ENCODE results near the gene TRIM37. TPM values are rescaled to one million over a fixed set of nuclear protein-coding genes. Genes with fewer than 3 reads are reported as not detected.
A peak's percentile ranks its signal among the peaks of the same experiment; 100 is the strongest.
"Not testable (repeated sequence)": the region's sequence is repeated elsewhere in the genome, so short reads cannot be mapped to it uniquely, and the experiment has no call there.

The TRIM37 gene
- total RNA-seq, 1 experiment from 2014 or later = 40.4 TPM

DNA sequence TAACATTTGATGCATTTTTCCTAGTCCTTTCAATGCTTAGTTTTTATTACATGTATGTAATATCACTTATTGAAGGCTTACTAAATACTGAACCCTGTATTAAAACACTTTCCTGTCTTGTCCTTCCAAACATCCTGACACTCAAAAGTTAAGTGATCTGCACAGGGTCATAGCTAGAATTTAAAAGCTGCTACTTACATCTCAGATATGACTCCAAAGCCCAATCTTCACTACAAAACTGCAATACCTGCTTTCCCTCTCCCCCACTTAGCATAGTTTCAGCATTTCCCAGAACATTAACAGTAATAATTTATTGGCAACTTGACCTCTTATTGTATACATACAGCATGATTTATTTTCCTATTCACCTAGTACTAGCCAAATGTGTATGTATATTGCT, 4.3 kb upstream of the TRIM37 start:
- no peak for DNase-seq (ENCODE audit: low read depth)

DNA sequence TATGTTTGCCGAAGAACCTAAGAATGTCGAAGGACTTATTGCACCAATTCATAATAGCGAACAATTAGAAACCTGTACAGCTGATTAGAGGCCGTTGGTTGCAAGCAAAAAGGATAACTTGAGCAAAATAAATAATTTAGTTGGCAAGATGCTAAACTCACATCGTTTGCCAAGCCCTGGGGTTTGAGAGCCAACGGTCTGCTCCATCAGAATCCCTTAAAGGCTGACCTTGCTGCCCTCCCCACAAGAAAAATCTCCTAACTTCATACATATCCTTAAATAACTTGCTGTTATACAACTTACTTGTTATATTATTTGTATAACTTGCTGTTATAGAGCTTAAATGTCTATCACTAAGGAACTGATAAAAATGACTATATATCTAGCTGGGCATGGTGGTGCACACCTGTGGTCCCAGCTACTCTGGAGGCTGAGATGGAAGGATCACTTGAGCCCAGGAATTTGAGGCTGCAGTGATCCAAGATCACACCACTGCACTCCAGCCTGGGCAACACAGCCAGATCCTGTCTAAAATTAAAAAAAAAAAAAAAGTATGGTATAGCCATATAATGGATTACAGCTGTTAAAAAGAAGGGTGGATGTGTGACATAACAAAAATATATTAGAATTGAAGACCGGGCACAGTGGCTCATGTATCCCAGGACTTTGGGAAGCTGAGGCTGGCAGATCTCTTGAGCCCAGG, 1.9 kb upstream of the TRIM37 start:
- DNase-seq (ENCODE audit: low read depth) = no peak

DNA sequence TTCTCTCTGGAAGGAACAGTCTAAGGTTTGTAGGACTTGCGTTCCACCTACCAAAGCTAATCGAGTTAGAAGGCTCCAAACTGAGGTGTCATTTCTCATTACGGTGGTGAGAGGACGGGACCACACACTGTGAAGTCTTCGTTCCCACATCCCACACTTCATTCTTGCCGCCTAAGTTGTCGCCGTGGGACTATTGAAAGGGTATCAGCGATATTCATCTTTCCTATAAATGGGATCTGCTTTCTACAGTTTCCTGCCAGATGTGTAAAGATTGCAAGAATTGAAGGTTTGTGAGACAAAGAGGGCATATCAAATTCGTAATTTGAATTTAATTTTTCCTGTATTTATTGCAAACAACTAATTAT, 608 bp upstream of the TRIM37 start:
- DNase-seq (ENCODE audit: low read depth) = no peak

DNA sequence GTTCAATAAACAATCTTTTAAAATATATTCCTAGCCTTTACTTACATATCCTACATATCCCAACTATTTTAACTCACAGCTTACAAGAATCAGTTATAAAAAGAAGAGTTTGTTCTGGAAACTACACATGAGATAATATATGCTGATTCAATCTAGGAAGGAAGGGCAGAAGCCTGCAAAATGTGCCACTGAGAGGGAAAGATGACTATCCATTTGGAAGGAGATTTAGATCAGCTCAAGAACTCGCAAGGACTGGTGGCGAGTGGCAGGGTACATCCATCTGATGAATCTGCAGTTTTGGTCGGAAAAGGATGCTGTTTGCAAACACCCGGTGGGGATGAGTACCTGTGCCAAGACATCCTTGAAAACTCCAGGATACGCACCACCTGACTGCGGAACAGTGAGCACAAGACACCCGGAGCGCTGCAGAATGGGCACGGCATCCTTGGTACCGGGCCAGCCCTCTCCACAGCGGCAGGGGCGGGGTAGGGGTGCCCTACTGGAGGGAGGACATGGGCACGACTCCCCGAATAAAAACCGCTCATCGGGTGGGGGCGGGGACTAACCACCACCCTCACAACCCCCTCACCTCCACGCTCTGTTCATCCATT, 723 bp downstream of the TRIM37 start:
- DNase-seq (ENCODE audit: low read depth) = peak; percentile 55

DNA sequence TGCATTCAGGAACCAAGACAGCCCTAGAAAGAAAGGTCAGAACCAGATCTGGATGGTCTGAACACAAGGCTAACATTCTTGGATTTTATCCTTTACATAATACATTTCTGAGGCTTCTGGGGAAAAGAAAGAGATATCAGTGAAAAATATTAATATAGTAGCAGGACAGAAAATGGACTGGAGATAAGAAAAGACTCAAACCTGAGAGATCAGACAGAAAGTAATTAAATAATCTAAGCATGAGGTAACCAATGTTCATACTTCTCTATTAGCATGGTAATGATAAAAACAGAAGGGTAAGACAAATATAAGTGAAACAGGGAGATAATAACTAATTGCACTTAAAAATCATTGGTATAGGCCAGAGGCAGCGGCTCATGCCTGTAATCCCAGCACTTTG, 5.5 kb downstream of the TRIM37 start:
- DNase-seq (ENCODE audit: low read depth) = no peak

DNA sequence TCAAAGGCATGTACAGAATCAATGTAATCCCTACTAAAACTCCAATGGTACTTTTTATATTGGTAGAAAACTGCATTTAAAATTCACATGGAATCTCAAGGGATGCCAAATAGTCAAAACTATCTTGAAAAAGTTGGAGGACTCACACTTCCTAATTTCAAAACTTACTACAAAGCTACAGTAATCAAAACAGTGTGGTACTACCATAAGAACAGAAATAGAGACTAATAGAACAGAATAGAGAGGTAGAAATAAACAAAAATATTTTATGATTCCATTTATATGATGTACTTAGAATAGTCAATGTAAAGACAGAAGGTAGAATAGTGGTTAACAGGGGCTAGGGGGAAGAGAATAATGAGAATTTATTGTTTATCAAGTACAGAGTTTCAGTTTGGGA, 8.8 kb downstream of the TRIM37 start:
- DNase-seq (ENCODE audit: low read depth) = no peak

DNA sequence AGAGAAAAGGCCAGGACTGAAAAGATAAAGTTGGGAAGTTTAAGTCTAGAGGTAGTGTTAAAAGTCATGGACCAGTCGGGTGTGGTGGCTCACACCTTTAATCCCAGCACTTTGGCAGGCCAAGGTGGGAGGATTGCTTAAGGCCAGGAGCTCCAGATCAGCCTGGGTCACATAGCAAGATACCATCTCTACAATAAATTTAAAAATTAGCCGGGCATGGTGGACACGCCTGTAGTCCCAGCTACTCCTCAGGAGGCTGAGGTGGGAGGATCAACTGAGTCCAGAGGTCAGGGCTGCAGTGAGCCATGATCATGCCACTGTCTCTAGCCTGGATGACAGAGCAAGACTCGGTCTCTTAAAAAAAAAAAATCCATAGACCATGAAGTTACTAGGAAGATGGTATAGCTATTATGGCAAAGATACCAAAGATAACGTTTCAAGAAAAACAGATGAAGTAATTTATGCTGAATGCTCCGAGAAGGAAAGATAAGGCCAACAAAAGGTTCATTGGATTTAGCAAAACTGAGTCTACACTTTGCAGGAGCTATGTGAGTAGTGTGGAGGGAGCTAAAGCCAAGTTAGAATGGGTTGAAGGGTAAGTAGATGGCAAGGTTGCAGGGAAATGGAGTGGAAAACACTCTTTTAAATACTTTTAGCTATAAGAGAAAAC, 11.7 kb downstream of the TRIM37 start:
- DNase-seq (ENCODE audit: low read depth) = no peak

DNA sequence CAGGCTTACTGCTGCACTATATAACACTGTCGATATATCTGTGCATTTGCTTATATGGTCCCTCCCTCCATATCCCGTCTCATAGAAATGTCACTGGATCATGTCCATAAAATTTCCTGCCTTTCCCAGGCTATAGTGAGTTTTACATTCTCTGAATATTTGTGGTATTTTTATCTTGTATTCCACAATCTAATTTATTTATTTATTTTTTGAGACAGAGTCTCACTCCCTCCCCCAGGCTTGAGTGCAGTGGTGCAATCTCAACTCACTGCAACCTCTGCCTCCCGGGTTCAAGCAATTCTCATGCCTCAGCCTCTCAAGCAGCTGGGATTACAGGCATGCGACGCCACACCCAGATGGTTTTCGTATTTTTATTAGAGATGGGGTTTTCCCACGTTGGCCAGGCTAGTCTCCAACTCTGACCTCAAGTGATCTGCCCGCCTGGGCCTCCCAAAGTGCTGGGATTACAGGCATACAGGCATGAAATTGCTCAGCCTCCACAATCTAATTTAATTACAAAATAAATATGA, 12.9 kb downstream of the TRIM37 start:
- peak; percentile 91 for DNase-seq (ENCODE audit: low read depth)

DNA sequence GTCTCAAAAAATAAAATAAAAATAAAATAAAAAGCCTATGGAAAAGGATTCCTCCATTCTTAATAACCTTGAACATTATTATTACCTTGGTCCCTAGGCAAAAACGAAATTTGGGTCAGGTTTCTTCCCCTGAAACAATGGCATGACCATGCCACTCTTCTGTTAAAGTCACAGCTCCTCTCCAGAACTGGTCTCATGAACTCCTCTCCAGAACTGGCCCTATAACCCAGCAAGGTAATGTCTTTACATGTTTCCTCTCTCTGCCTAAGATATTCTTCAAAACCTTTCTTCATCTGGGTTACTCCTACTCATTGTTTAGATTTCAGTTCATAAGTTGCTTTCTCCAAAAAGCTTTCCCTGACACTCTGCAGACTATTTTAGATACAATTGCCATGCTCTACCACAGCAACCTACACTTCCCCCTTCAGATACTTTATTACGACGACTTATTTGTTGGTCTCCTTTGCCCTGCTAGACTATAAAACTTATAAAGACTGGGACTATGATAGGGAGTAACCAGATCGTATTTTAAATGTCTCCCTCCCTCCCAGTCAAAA, 13.5 kb downstream of the TRIM37 start:
- no peak for DNase-seq (ENCODE audit: low read depth)

DNA sequence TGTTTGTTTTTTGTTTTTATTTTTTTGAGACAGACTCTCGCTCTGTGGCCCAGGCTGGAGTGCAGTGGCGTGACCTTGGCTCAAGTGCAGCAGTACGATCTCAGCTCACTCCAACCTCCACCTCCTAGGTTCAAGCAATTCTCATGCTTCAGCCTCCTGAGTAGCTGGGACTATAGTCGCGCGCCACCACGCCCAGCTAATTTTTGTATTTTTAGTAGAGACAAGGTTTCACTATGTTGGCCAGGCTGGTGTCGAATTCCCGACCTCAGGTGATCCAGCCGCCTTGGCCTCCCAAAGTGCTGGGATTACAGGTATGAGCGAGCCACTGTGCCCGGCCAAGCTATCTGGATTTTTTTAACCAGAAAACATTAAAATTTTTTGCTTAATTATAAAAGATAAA, 16.1 kb downstream of the TRIM37 start:
- DNase-seq (ENCODE audit: low read depth) = not testable (repeated sequence)

DNA sequence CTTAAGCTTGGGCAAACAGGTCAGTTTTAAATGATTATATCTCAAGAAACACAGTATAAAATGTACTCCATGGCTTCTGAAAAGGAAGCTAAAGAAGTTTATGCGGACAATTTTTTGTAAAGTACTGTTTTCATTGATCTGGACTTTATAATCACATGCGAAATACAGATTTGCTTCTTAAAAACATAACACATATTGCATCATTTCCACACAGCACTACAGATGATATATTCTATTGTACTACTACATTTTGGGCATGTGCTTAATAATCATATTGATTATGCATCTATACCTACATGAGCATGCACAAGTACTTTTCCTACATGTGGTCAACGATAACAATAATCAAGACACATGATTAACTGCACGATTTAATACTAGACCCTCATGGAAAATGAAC, 22.5 kb downstream of the TRIM37 start:
- DNase-seq (ENCODE audit: low read depth) = no peak

DNA sequence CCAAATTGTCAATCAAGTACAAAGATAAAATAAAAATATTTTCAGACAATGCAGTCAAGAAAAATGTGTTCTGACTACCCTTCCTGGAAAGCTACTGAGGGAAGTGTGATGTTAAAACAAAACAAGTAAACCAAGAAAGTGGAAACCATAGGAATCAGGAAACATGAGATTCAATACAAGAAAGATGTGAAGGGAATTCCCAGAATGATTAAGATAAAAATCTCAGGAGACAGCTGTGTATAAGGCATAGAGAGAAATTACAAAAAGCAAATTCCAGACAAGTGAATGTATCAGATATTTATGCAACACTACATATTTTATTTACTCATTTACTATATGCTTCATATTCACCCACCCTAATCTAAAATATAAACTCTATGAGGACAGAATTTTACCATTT, 32.2 kb downstream of the TRIM37 start:
- DNase-seq (ENCODE audit: low read depth) = peak; percentile 68

DNA sequence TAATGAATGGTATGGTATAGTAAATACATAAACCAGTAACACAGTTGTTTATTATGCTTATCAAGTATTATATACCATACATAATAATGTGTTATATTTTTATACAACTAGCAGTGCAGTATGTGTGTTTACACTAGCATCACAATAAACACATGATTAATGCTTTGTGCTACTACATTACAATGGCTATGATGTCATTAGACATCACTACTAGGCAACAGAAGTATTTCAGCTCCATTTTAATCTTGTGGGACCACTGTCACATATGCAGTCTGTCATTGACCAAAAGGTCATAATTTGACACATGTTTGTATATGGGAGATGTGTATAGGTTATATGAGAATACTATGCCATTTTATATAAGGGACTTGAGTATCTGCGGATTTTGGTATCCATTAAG, 32.7 kb downstream of the TRIM37 start:
- DNase-seq (ENCODE audit: low read depth) = peak; percentile 2

DNA sequence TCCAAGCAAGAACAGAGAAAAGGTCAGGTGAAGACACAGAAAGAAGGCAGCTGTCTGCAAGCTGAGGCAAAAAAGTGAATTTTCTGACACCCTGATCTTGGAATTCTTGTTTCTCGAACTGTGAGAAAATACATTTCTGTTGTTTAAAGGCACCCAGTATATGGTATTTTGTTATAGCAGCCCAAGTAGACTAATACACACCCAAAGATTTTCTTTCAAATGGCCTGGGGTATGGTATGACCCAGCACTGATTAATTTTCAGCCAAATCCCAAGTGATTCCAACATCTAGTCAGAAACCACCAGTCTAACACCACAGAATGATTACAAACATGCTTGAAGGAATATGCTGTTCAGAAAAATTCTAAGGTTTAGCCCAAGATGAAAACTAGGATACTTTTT, 36.8 kb downstream of the TRIM37 start:
- DNase-seq (ENCODE audit: low read depth) = no peak

DNA sequence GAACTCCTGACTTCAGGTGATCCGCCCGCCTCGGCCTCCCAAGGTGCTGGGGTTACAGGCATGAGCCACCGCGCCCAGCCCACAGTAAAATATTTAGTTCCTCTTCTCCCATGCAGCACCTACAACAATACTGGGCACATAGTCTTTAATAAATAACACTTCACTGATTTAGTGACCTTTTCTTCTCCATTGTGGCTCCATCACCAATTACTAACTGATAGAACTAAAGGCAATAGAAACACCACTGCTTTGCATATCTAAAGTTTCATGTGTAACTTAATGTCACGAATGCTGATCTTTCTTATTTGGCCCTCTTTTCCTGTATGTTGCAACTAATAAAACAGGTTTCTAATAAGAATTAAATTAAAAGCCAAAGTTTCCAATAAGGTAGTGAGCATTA, 38.9 kb downstream of the TRIM37 start:
- DNase-seq (ENCODE audit: low read depth) = no peak

DNA sequence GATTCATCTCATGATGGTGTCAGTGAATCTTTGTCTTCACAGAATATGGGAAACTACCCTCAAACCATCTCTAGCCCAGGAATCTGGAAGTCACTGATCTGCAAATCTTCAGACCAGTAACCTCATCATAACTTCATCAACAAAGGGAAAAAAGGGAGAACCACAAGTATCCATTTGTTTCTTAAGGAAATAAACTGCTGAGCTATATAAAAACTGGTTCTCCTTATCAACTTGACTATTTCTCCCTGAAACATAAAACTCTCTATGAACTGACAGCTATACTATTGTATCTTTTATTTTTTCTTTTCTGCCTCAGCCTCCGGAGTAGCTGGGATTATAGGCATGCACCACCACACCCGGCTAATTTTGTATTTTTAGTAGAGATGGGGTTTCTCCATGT, 39.3 kb downstream of the TRIM37 start:
- no peak for DNase-seq (ENCODE audit: low read depth)

DNA sequence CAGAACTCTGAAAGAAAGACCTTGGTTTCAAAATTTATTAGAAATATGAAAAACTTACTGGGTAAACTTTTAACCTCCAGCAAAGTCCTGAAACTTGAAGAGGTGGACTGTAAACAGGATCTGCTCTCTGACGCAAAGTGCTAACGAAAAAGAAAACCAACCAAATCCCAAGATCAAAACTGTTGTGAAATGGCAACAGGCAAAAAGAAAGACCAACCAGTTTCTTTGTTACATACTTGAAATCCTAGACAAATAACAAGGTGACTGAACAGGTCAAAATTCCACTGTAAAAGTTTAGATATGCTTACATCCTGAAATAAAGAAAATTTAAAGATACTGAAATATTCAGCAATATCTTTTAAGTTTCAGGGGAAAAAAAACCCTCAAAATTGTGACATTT, 44.2 kb downstream of the TRIM37 start:
- no peak for DNase-seq (ENCODE audit: low read depth)

DNA sequence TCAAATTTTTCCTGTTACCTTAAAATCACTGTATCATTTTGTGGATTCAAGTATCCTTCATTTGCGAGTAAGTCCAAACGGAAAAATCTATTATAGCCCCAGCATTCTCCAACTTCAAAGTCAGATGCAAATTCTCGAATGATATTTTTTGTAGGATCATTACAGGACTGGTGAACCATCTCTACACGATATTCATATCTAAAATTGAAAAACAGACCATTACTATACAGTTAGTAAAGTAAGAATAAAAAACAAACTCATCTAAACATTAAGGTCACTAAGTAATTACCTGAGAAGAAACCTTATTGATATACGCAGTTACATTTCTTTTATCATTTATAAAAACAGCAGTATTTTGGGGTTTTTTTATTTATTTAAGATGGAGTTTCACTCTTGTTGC, 49.8 kb downstream of the TRIM37 start:
- DNase-seq (ENCODE audit: low read depth) = no peak

DNA sequence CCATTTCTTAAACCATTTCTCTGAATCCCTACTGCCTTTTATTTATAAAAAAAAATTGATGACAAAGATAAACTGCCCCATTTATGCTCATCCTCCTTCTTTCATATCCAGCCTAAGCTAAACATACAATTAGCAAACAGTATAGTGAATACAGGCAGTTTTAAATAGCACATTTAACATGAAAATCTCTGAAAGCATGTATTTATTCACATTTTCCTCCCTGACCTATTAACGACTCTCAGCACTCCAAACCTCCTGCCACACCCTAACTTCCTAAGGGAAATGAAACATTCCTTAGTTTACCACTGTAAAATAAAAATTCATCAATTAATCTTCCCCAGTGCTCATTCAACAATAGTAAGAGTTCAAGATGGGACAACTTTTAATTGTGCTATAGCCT, 56.9 kb downstream of the TRIM37 start:
- no peak for DNase-seq (ENCODE audit: low read depth)

DNA sequence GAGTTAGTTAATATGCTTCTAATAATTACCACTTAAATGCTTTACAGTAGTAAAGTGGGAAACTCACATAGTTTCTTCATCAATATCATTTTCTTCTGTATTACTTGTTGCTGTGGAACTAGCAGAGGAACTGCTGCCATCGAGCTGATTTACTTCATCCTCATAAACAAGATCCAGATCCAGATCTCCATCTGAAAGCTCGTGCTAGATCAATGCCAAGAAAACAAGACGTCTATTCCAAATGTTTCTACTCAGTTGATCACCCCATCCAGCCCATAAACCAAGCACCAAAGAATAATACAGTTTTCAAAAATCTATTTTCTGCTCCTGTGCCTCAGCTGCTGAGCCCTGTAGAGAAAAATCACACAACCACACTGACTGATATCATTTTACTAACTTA, 59.1 kb downstream of the TRIM37 start:
- DNase-seq (ENCODE audit: low read depth) = no peak

DNA sequence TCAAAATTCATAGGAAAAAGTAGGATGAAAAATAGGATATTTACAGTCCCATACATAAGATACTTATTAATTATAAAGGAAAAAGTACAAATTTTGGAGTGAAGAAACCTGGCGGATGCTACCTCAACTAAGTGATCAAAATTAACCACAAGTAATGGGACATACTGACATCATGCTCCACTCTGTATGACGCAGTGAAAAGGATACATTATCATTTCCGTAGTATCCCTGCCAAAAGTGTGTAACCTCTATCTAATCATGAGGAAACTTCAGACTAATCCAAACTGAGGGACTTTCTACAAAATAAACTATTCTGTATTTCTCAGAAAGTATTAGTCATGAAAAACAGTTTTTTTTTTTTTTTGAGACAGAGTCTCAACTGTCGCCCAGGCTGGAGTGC, 60.5 kb downstream of the TRIM37 start:
- no peak for DNase-seq (ENCODE audit: low read depth)

DNA sequence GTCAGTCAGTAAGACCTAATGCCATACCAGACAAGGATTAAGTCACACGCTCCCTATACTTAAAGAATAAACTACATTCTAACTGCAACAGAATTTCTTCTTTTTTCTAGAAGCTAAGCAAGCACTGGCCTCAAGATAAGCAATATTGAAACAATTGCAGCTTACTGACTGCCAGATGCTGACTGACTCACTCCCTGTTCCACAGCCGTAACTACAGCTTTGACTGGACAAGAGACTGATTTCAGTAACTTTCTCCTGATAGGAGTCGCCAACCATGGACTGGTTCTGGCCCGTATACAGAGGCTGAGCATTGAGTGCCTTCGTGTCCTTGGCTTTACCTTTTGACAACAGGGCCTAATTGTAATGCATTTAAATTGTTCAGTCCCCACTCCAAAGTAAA, 67.9 kb downstream of the TRIM37 start:
- peak; percentile 1 for DNase-seq (ENCODE audit: low read depth)

DNA sequence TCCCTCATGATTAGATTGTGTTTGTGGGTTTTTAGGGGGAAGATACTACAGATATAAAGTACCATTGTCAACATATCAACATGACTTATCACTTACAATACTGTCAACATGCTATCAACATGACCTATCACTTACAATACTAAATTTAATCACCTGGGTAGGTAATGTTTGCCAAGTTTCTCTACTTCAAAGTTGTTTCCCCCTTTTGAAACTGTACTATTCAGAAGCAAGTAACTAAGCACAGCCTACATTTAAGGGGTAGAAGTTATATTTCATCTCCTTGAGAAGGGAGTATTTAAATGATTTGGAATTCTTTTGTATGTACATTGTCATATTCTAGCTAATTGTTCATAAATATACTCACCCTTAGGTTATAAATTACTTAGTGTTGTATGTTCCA, 68.7 kb downstream of the TRIM37 start:
- DNase-seq (ENCODE audit: low read depth) = no peak

Data from LHCN-M2 (cell line).